Measurements from ENCODE around the gene FOXD4L1.
"Not testable (repeated sequence)": the region's sequence is repeated elsewhere in the genome, so short reads cannot be mapped to it uniquely, and the experiment has no call there.

DNA sequence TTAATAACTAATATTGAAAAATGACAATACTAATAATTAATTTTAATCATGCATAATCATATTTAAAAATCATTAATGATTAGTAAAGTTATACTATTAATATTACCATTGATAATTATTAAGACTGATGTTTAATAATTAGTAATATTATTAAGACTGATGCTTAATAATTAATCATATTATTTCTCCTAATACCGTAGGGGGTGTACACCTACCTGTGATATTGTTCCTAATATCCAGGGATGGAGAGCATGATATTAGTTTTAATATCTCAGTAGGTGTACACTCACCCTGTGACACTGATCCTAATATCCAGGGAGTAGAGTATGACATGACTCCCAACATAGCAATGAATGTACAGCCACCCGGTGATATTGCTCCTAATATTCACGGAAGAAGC lies 12.4 kb downstream of the FOXD4L1 start:
- not testable (repeated sequence) for TF ChIP-seq EZH2 (IDR thresholded peaks at IDR 0.05); FOXP2 (optimal IDR thresholded peaks at IDR 0.05; ENCODE audit: control extremely low read depth, extremely low read length, insufficient read depth)

Data from SK-N-MC (cell line).